H1 (cell line): ENCODE data around the gene PRDM5. TPM values are rescaled to one million over a fixed set of nuclear protein-coding genes. Genes with fewer than 3 reads are reported as not detected.

Experiments
- CTCF ChIA-PET: fragments of 300-600 bp; sonication (Branson Sonifier 250); formaldehyde crosslinking; loops from one replicate; lab custom pipeline; 2021; ENCODE audit not compliant: partially characterized antibody; lab: Charles Lee
- POLR2A ChIA-PET: fragments of 300-600 bp; sonication (Branson Sonifier 250); formaldehyde crosslinking; loops from one replicate; lab custom pipeline; 2021; ENCODE audit warnings: inconsistent platforms; ENCODE audit not compliant: partially characterized antibody; lab: Charles Lee
- DNase-seq, 2 experiments: peaks; one replicate each; pipeline versions ENCODE4 v3.0.0 to v3.0.0-alpha.2; 2010 to 2022; ENCODE audit warnings: low spot score in 2 of 2, low read depth in 1 of 2, mixed read lengths in 1 of 2
- FAIRE-seq: peaks from 2 replicates; lab custom pipeline; 2011; peaks lifted over from hg19 to GRCh38; lab: Jason Lieb, UNC
- H2AFZ ChIP-seq: 2 replicates; pipeline ENCODE4 v1.8.1; 2012; ENCODE audit warnings: low read length, inconsistent platforms
- H2AK5ac ChIP-seq: 2 replicates; pipeline ENCODE4 v1.6.1; 2013; ENCODE audit warnings: low read depth, low read length
- H2BK120ac ChIP-seq: replicated peaks from 2 replicates; pipeline ENCODE3; 2013; ENCODE audit warnings: low read depth, low read length, inconsistent platforms
- H2BK12ac ChIP-seq: 2 replicates; pipeline ENCODE4 v1.6.1; 2013; ENCODE audit warnings: low read depth, low read length
- H2BK15ac ChIP-seq: 2 replicates; pipeline ENCODE4 v1.6.1; 2013; ENCODE audit warnings: low read length
- H2BK20ac ChIP-seq: 2 replicates; pipeline ENCODE4 v1.6.1; 2013; ENCODE audit warnings: low read length
- H2BK5ac ChIP-seq: 2 replicates; pipeline ENCODE4 v1.6.1; 2013; ENCODE audit warnings: low read depth, low read length
- H3K14ac ChIP-seq: 2 replicates; pipeline ENCODE4 v1.6.1; 2013; ENCODE audit warnings: inconsistent platforms; ENCODE audit not compliant: insufficient read length
- H3K18ac ChIP-seq: 2 replicates; pipeline ENCODE4 v1.6.1; 2013; ENCODE audit warnings: low read length; ENCODE audit errors: extremely low read depth
- H3K23ac ChIP-seq: 2 replicates; pipeline ENCODE4 v1.6.1; 2013; ENCODE audit warnings: inconsistent platforms; ENCODE audit not compliant: insufficient read length
- H3K23me2 ChIP-seq: 2 replicates; pipeline ENCODE4 v1.6.1; 2013; ENCODE audit warnings: low read depth, low read length
- H3K27ac ChIP-seq: 2 replicates; pipeline ENCODE4 v1.6.1; 2011; ENCODE audit warnings: low read depth, low read length, inconsistent platforms
- H3K27me3 ChIP-seq, 4 experiments: replicated peaks in 1 of 4; 1 replicate in 1 of 4; 2 replicates in 3 of 4; pipeline versions ENCODE4 v1.6.1 to v1.8.1; 2011 to 2013; ENCODE audit warnings: low read length in 3 of 4, mild to moderate bottlenecking in 3 of 4, inconsistent platforms in 2 of 4, mixed read lengths in 2 of 4, moderate library complexity in 1 of 4; ENCODE audit not compliant: control insufficient read depth in 3 of 4, insufficient read depth in 3 of 4; ENCODE audit errors: extremely low read depth in 1 of 4
- H3K36me3 ChIP-seq, 4 experiments: 2 replicates each; pipeline versions ENCODE4 v1.6.1 to v1.8.1; 2011 to 2013; ENCODE audit warnings: mild to moderate bottlenecking in 4 of 4, low read length in 3 of 4, moderate library complexity in 2 of 4, control low read depth in 1 of 4, inconsistent platforms in 1 of 4; ENCODE audit not compliant: insufficient read depth in 4 of 4, control insufficient read depth in 2 of 4
- H3K4ac ChIP-seq: replicated peaks from 2 replicates; pipeline ENCODE3; 2013; ENCODE audit warnings: low read length, low read depth, mixed read lengths, inconsistent platforms; ENCODE audit not compliant: insufficient read length
- H3K4me1 ChIP-seq, 4 experiments: replicated peaks in 1 of 4; 1 replicate in 1 of 4; 2 replicates in 3 of 4; pipeline versions ENCODE4 v1.6.1 to v1.8.1; 2011 to 2013; ENCODE audit warnings: low read length in 3 of 4, inconsistent platforms in 2 of 4, mixed read lengths in 1 of 4; ENCODE audit not compliant: insufficient read depth in 4 of 4, control insufficient read depth in 3 of 4
- H3K4me2 ChIP-seq, 2 experiments: 2 replicates each; pipeline versions ENCODE4 v1.6.1 to v1.8.1; 2011 to 2013; ENCODE audit warnings: low read depth in 2 of 2, low read length in 2 of 2, control low read depth in 1 of 2, inconsistent platforms in 1 of 2, mild to moderate bottlenecking in 1 of 2; ENCODE audit not compliant: insufficient read depth in 1 of 2
- H3K4me3 ChIP-seq, 4 experiments: fragments of 200-600, 300-600 bp in 1 of 4; sonication (generic), shearing (Covaris generic), sonication (Bioruptor Twin) in 1 of 4; 2 replicates each; pipeline versions ENCODE4 v1.5.1 to v1.8.1; 2011 to 2016; ENCODE audit warnings: low read length in 4 of 4, low read depth in 3 of 4, control low read depth in 2 of 4, inconsistent platforms in 2 of 4, mild to moderate bottlenecking in 2 of 4, mixed read lengths in 1 of 4, moderate library complexity in 1 of 4; ENCODE audit not compliant: insufficient read depth in 2 of 4; ENCODE audit errors: extremely low read depth in 1 of 4
- H3K56ac ChIP-seq: replicated peaks from 2 replicates; pipeline ENCODE3; 2013; ENCODE audit warnings: low read depth, mild to moderate bottlenecking, mixed read lengths, low read length, inconsistent platforms; ENCODE audit not compliant: insufficient read length
- H3K79me1 ChIP-seq: 2 replicates; pipeline ENCODE4 v1.6.1; 2013; ENCODE audit warnings: low read depth, low read length, control low read depth
- H3K79me2 ChIP-seq, 2 experiments: 2 replicates each; pipeline versions ENCODE4 v1.6.1 to v1.8.1; 2012 to 2013; ENCODE audit warnings: low read length in 2 of 2, mild to moderate bottlenecking in 2 of 2, inconsistent platforms in 1 of 2; ENCODE audit not compliant: insufficient read depth in 2 of 2, control insufficient read depth in 1 of 2
- H3K9ac ChIP-seq, 4 experiments: replicated peaks in 1 of 4; 1 replicate in 1 of 4; 2 replicates in 3 of 4; pipeline versions ENCODE4 v1.6.1 to v1.8.1; 2011 to 2013; ENCODE audit warnings: low read depth in 3 of 4, low read length in 3 of 4, control low read depth in 2 of 4, mild to moderate bottlenecking in 2 of 4, moderate library complexity in 2 of 4, inconsistent platforms in 1 of 4; ENCODE audit errors: extremely low read depth in 1 of 4
- H3K9me3 ChIP-seq, 2 experiments: 2 replicates each; pipeline versions ENCODE4 v1.6.1 to v1.8.1; 2012 to 2013; ENCODE audit warnings: mild to moderate bottlenecking in 2 of 2, moderate library complexity in 2 of 2, control low read depth in 1 of 2, inconsistent platforms in 1 of 2, low read depth in 1 of 2, low read length in 1 of 2, mixed read lengths in 1 of 2; ENCODE audit not compliant: insufficient read depth in 2 of 2
- H4K20me1 ChIP-seq, 2 experiments: replicated peaks in 1 of 2; 2 replicates each; pipeline versions ENCODE3 to v1.8.1; 2011 to 2013; ENCODE audit warnings: inconsistent platforms in 2 of 2, low read length in 2 of 2, mild to moderate bottlenecking in 1 of 2; ENCODE audit not compliant: insufficient read depth in 2 of 2, control insufficient read depth in 1 of 2
- H4K5ac ChIP-seq: 2 replicates; pipeline ENCODE4 v1.6.1; 2013; ENCODE audit warnings: low read length, low read depth, mixed read lengths, inconsistent platforms; ENCODE audit not compliant: insufficient read length
- H4K8ac ChIP-seq: 2 replicates; pipeline ENCODE4 v1.8.0; 2013; ENCODE audit warnings: mild to moderate bottlenecking, moderate library complexity, low read length, inconsistent platforms; ENCODE audit not compliant: insufficient read depth; ENCODE audit errors: extremely low read depth
- H4K91ac ChIP-seq: replicated peaks from 2 replicates; pipeline ENCODE3; 2013; ENCODE audit warnings: low read length, mixed read lengths, inconsistent platforms; ENCODE audit not compliant: insufficient read length
- ASH2L ChIP-seq: fragments of 200-600, 300-600 bp; sonication (generic); IDR thresholded peaks from one replicate; pipeline ENCODE4 v1.7.1; 2017; ENCODE audit warnings: low read length
- ATF3 ChIP-seq: IDR thresholded peaks from 2 replicates; pipeline ENCODE4 v1.6.1; 2011; ENCODE audit warnings: low read depth, mild to moderate bottlenecking, low read length; ENCODE audit not compliant: insufficient read depth
- BACH1 ChIP-seq: IDR thresholded peaks from 2 replicates; pipeline ENCODE4 v1.6.1; 2012; ENCODE audit warnings: low read length, improper control_type of control experiment
- CHD1 ChIP-seq: IDR thresholded peaks from 2 replicates; pipeline ENCODE4 v1.6.1; 2012; ENCODE audit warnings: low read depth, low read length, improper control_type of control experiment
- JUND ChIP-seq: IDR thresholded peaks from 2 replicates; pipeline ENCODE4 v1.6.1; 2011; ENCODE audit warnings: mild to moderate bottlenecking, improper control_type of control experiment, low read length
- KDM1A ChIP-seq: fragments of 200-600, 300-600 bp; sonication (generic); IDR thresholded peaks from 2 replicates; pipeline ENCODE4 v1.7.1; 2016; ENCODE audit warnings: mild to moderate bottlenecking, low read length, borderline replicate concordance
- KDM5A ChIP-seq: fragments of 200-600 bp; IDR thresholded peaks from 2 replicates; pipeline ENCODE4 v1.7.1; 2012; ENCODE audit warnings: mild to moderate bottlenecking, low read length, inconsistent platforms, mixed read lengths
- MAFK ChIP-seq: IDR thresholded peaks from 2 replicates; pipeline ENCODE4 v1.6.1; 2012; ENCODE audit warnings: low read depth, mild to moderate bottlenecking, improper control_type of control experiment, low read length
- NRF1 ChIP-seq: IDR thresholded peaks from 2 replicates; pipeline ENCODE4 v1.6.1; 2011; ENCODE audit warnings: mild to moderate bottlenecking, low read depth, low read length, improper control_type of control experiment
- POLR2AphosphoS5 ChIP-seq: IDR thresholded peaks from 2 replicates; pipeline ENCODE4 v1.6.1; 2011; ENCODE audit warnings: low read depth, low read length
- SAP30 ChIP-seq: fragments of 300-600 bp; sonication (generic); IDR thresholded peaks from 2 replicates; pipeline ENCODE4 v1.7.1; 2012; ENCODE audit warnings: low read length, moderate library complexity, mild to moderate bottlenecking, inconsistent platforms; ENCODE audit not compliant: insufficient read depth, insufficient replicate concordance
- SIX5 ChIP-seq: IDR thresholded peaks from 2 replicates; pipeline ENCODE4 v1.6.1; 2011; ENCODE audit warnings: mild to moderate bottlenecking, low read depth, low read length
- SP1 ChIP-seq: IDR thresholded peaks from 2 replicates; pipeline ENCODE4 v1.6.1; 2011; ENCODE audit warnings: low read depth, low read length
- SUZ12 ChIP-seq: fragments of 200-600 bp; sonication (generic); IDR thresholded peaks from 2 replicates; pipeline ENCODE4 v1.6.1; 2012; ENCODE audit warnings: mild to moderate bottlenecking, inconsistent platforms, low read length, moderate library complexity, mixed read lengths
- TCF12 ChIP-seq: IDR thresholded peaks from 2 replicates; pipeline ENCODE4 v1.6.1; 2011; ENCODE audit warnings: low read depth, mild to moderate bottlenecking, low read length
- YY1 ChIP-seq: IDR thresholded peaks from 2 replicates; pipeline ENCODE4 v1.6.1; 2011; ENCODE audit warnings: low read depth, mild to moderate bottlenecking, low read length
- WGBS, 2 experiments: shearing (Covaris generic) in 1 of 2; methylation state at CpG; one replicate each; pipeline versions ENCODE4 v1.1.6 to v1.1.7; 2013 to 2015; ENCODE audit warnings: low lambda C conversion rate in 2 of 2, mixed read lengths in 2 of 2, inconsistent platforms in 1 of 2, low coverage in 1 of 2, missing lambda C conversion rate in 1 of 2; ENCODE audit not compliant: insufficient replicate concordance in 2 of 2, insufficient coverage in 1 of 2, insufficient read length in 1 of 2; ENCODE audit errors: extremely low coverage in 1 of 2, missing lambda C conversion rate in 1 of 2; 5-methylcytosine and 5-hydroxymethylcytosine counted together
- polyA plus RNA-seq, 7 experiments: library from polyadenylated mRNA; depleted of rRNA in 3 of 7; stranded (reverse) in 5 of 7; unstranded in 2 of 7; fragments of >200 nt in 5 of 7; fragments of 200-250 nt in 2 of 7; gene quantifications; 1 replicate in 5 of 7; 2 replicates in 1 of 7; 4 replicates in 1 of 7; pipeline versions ENCODE4 v1.2.1 to v1.2.3, GENCODE V29; 2011 to 2013; ENCODE audit warnings: missing spikeins in 2 of 7, mixed read lengths in 2 of 7
- total RNA-seq: library from RNA; stranded (reverse); fragmentation: NEBNext Ultra II Directional; extraction: Animal tissue kit (Norgen Biotek cat#: 25700); gene quantifications from 2 replicates; pipeline ENCODE4 v1.2.1, GENCODE V29; 2021

Gene PRDM5
- total and polyA plus RNA-seq, 2 of the 8 experiments (the other 6 are each of a cell fraction or from before 2014, with no cell fraction given): 8.2 to 23.4 TPM

GRCh38 chr4:120753854-120754253 lies 168.7 kb downstream of the PRDM5 start:
- Histone ChIP-seq H4K20me1 (no peaks in the 10 kb centered on the region), H2BK20ac (no peak overlapping the region), H4K91ac (no peak overlapping the region), H3K36me3 (peaks cover 0 to 7% (median 1%) of the 10 kb centered on the region in 4 experiments; a peak in 3 of 8 replicates), H3K56ac (no peak overlapping the region), H3K4ac (no peak overlapping the region), H2BK5ac (no peak overlapping the region), H3K79me2 (no peaks in the 10 kb centered on the region), H3K14ac (no peak overlapping the region), H2AK5ac (no peak overlapping the region), H3K4me3 (no peak overlapping the region), H3K4me1 (peaks cover 0 to 3% (median 0%) of the 10 kb centered on the region in 4 experiments; a peak in 1 of 7 replicates), H2BK120ac (no peak overlapping the region), H3K9ac (no peak overlapping the region), H3K23ac (no peak overlapping the region), H2AFZ (no peak overlapping the region), H3K27ac (no peak overlapping the region), H3K23me2 (no peaks in the 10 kb centered on the region), H4K8ac (no peak overlapping the region), H3K4me2 (no peak overlapping the region), H2BK12ac (no peak overlapping the region), H3K18ac (no peak overlapping the region), H4K5ac (no peak overlapping the region), H3K27me3 (no peaks in the 10 kb centered on the region), H3K9me3 (no peaks in the 10 kb centered on the region), H2BK15ac (no peak overlapping the region), H3K79me1 (no peaks in the 10 kb centered on the region)
- ChIA-PET POLR2A (no interaction called here), CTCF (no interaction called here)
- DNase-seq (no peak), FAIRE-seq (no peak)
- 100% methylated on average over 1 of the region's 1 CpG; no CpG with 5 or more reads in 1 of the 2 experiments for WGBS, 2 experiments
- TF ChIP-seq SUZ12 (no peak), NRF1 (no peak), MAFK (no peak), TCF12 (no peak), JUND (no peak), YY1 (no peak), SP1 (no peak), ASH2L (no peak), SIX5 (no peak), SAP30 (no peak), KDM5A (no peak), ATF3 (no peak), BACH1 (no peak), KDM1A (no peak), POLR2AphosphoS5 (no peak), CHD1 (no peak)
